ENCODE results near the gene WFIKKN2.

WFIKKN2 gene

DNA sequence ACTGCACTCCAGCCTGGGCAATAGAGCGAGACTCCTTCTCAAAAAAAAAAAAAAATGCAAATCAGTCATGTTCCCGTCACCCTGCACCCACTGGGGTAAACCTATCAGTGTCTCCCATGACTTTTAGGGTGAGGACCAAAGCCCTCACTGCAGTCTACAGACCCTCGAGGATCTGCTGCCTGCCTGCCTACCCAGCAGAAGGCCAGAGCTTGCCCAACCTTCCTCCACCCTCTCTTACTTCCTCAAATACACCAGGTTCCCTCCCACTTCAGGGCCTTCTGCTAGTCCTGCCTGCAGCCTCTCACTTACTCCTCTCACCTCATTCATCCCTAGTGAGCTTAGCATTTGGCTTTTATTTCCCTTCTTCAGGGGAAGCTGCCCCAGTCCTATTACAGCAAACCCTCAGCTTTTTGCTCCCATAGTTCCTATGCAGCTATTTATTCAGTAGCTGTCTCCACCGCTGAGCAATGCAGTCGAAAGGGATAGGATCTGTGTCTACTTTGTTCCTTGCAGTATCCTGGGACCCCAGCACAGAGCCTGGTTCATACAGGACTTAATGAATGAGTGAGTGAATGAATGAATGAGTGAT, 48.6 kb downstream of the WFIKKN2 start:
- no peak overlapping the region for H3K4me3 ChIP-seq
- intact Hi-C loops (cut with DNase I; ENCODE audit: low total_unique reads), result no loop called here
- H3K36me3 ChIP-seq, result no peaks in the 10 kb centered on the region
- peak in 1 of 2 donors; percentile 27 for DNase-seq
- TF ChIP-seq, protein P1, sequence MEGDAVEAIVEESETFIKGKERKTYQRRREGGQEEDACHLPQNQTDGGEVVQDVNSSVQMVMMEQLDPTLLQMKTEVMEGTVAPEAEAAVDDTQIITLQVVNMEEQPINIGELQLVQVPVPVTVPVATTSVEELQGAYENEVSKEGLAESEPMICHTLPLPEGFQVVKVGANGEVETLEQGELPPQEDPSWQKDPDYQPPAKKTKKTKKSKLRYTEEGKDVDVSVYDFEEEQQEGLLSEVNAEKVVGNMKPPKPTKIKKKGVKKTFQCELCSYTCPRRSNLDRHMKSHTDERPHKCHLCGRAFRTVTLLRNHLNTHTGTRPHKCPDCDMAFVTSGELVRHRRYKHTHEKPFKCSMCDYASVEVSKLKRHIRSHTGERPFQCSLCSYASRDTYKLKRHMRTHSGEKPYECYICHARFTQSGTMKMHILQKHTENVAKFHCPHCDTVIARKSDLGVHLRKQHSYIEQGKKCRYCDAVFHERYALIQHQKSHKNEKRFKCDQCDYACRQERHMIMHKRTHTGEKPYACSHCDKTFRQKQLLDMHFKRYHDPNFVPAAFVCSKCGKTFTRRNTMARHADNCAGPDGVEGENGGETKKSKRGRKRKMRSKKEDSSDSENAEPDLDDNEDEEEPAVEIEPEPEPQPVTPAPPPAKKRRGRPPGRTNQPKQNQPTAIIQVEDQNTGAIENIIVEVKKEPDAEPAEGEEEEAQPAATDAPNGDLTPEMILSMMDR (IDR thresholded peaks at IDR 0.05), result no peak
- H3K9me3 ChIP-seq, result peaks cover 0 to 3% (median 0%) of the 10 kb centered on the region in 3 donors
- H3K27me3 ChIP-seq, result no peaks in the 10 kb centered on the region
- no peak overlapping the region for H3K27ac ChIP-seq
- H3K4me1 ChIP-seq, result no peaks in the 10 kb centered on the region

DNA sequence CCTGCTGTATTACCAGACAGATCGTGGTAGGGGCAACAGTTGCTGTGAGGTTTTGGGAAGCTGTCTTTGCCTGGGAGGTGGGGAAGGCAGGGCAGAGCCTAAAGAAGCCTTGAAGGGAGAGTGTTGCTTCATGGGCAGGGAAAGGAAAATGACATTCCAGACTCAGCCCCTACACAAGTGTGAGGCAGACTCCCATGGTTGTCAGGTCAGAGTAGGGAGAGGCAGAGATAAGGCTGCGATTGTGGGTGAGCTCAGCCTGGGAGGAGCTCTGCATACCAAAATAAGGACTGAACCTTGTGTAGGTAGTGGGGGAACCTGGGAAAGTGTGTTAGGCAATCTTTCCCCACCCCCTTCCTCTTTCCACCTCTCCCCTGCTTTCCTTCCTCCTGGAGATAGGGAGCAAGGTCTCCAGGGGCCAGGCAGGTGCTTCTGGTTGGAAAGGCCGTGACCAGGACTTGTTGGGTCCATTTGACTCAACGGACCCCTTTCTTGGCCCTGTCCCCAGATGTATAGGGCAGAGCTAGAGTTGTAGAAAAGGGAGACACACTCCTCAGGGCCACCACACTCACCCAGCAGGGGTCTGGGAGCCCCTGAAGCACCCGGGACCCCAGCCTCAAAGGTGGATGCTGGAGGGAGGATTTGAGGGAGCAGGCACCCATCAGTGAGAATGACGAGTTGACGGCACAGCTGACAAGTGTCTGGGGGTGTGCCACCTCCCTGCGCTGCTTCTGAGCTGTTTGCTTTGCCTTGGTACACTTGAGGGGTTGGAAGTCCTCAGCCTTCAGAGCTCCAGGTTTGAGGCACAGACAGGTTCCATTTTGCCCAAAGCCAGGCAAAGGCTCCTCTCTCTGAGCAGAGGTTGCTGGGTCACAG, 49.3 kb downstream of the WFIKKN2 start:
- intact Hi-C loops (cut with DNase I; ENCODE audit: low total_unique reads), result no loop called here
- Histone ChIP-seq H3K27me3 (no peaks in the 10 kb centered on the region), H3K36me3 (no peaks in the 10 kb centered on the region), H3K9me3 (peaks cover 0 to 3% (median 0%) of the 10 kb centered on the region in 3 donors), H3K4me1 (no peaks in the 10 kb centered on the region), H3K27ac (no peak overlapping the region), H3K4me3 (no peak overlapping the region)
- TF ChIP-seq, protein P1 (IDR thresholded peaks at IDR 0.05), result no peak
- DNase-seq, result no peak

DNA sequence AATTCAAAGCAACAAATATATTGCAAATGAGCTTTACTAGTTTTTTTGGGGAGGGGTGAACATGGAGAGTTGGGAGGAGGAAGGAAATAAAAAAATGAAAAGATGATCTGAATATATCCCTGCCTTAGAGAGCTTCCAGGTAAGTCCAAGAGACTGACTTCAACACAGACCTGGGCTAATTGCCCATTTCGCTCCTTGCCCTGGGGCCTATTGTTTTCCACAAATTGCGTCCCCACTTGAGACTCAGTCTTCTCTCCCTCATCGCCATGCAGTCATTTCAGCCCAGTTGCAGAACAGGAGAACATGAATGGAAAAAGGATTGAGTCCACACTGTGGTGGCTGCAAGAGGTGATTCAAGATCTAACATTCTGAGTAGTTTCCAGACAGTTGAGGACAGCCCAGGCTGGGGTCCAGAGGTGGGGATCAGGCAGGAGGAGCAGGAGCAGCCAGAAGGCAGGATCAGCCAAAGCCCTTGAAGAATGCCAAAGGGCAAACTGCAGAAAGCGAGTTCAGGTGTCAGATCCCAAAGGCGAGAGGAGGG, 52.4 kb downstream of the WFIKKN2 start:
- Histone ChIP-seq H3K36me3 (no peaks in the 10 kb centered on the region), H3K27me3 (no peaks in the 10 kb centered on the region), H3K27ac (no peak overlapping the region), H3K9me3 (no peaks in the 10 kb centered on the region), H3K4me1 (peaks cover 0 to 4% (median 0%) of the 10 kb centered on the region in 4 donors), H3K4me3 (no peak overlapping the region)
- TF ChIP-seq, protein P1 (IDR thresholded peaks at IDR 0.05), result no peak
- intact Hi-C loops (cut with DNase I; ENCODE audit: low total_unique reads), result no loop called here
- DNase-seq, result no peak

DNA sequence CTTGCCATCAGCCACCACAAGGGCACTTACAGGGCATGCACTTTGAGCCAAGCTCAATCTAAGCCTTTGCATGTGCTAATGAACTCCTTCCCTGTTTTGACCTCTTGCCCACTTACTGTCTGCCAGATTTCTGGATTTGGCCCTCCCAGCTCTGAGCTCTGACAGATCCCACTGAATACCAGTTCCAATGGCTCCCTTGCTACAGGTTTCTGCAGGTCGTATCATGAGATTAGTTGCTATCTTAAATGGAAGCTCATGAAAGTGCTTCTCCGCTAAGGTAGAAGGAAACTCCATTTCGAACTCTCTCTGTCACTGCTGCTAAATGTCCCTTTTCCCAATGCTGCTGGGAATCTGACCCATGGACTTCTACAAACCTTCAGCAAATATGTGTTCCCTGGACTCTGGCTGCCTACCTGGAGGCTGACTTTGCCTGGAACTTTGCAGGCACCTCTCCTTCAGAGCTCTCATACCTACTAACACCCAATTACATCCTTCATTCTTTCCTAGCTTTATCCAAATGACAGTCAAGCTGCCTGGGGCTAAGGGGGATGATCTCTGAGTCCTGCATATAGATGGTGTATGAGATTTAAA, 54.2 kb downstream of the WFIKKN2 start:
- H3K4me3 ChIP-seq, result no peak overlapping the region
- H3K27ac ChIP-seq, result no peak overlapping the region
- peaks cover 0 to 4% (median 0%) of the 10 kb centered on the region in 4 donors for H3K4me1 ChIP-seq
- no peaks in the 10 kb centered on the region for H3K27me3 ChIP-seq
- no peaks in the 10 kb centered on the region for H3K36me3 ChIP-seq
- intact Hi-C loops (cut with DNase I; ENCODE audit: low total_unique reads), result no loop called here
- TF ChIP-seq, protein P1 (IDR thresholded peaks at IDR 0.05), result no peak
- H3K9me3 ChIP-seq, result no peaks in the 10 kb centered on the region
- peak in 1 of 2 donors; percentile 4 for DNase-seq

DNA sequence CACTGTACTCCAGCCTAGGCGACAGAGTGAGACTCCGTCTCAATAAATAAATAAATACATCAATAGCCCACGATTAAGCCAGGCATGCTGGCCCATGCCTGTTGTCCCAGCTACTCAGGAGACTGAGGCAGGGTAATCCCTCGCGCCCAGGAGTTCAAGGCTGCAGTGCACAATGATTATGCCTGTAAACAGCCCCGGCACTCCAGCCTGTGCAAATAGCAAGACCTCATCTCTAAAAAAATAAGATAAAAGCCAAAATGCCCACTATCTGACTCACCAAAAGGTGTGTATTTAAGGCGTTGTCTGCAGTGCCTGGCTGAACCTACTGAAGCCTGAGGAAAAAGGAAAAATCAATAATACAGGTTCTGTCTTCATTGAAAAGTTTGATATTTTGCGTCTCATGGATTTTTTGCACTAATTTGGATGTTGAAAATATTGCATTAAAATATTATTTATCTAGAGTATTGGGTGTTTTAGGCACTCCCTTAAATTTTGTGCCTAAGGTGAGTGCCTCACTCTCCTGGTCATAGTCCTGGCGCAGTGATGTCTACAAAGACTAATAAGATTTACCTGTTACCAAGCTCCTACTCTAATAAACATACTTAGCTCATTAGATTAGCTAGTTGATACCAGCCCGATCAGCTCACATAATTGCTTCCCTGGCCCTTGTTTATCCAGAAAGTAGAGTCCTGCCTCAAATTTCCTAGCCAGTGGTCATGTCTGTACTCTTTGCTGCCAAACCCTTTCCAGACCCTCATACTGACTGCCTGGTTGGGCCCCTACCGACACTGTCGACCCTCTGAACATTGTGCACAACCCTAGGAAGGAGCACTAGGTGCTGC, 55.5 kb downstream of the WFIKKN2 start:
- Histone ChIP-seq H3K27me3 (no peaks in the 10 kb centered on the region), H3K9me3 (no peaks in the 10 kb centered on the region), H3K4me3 (no peak overlapping the region), H3K27ac (no peak overlapping the region), H3K4me1 (peaks cover 0 to 4% (median 0%) of the 10 kb centered on the region in 4 donors), H3K36me3 (no peaks in the 10 kb centered on the region)
- intact Hi-C loops (cut with DNase I; ENCODE audit: low total_unique reads), result no loop called here
- TF ChIP-seq, protein P1 (IDR thresholded peaks at IDR 0.05), result no peak
- no peak for DNase-seq
